GM23338 (cell line): Measurements from ENCODE around the gene SNX30.

Experiments
- CREB1 ChIP-seq: fragments of 250-450 bp; sonication (Bioruptor Pico); IDR thresholded peaks from 2 replicates; pipeline ENCODE4 v1.5.0; 2020; ENCODE audit warnings: low read depth, mild to moderate bottlenecking, moderate library complexity
- CTCF ChIP-seq, 2 experiments: fragments of 200-600 bp in 1 of 2; sonication (generic) in 1 of 2; conservative IDR thresholded peaks; 2 replicates each; pipeline versions ENCODE4 v1.5.1 to v1.6.1; 2016 to 2017; ENCODE audit warnings: antibody characterized with exemption in 2 of 2, low read depth in 2 of 2, mild to moderate bottlenecking in 2 of 2, moderate library complexity in 1 of 2
- EZH2 ChIP-seq: fragments of 200-600 bp; sonication (generic); IDR thresholded peaks from one replicate; pipeline ENCODE4 v1.8.0; 2017; ENCODE audit warnings: antibody characterized with exemption, mild to moderate bottlenecking, low read depth; ENCODE audit not compliant: unreplicated experiment
- EZH2phosphoT487 ChIP-seq: fragments of 200-600 bp; sonication (generic); IDR thresholded peaks from one replicate; pipeline ENCODE4 v1.8.1; 2018; ENCODE audit warnings: antibody characterized with exemption; ENCODE audit not compliant: unreplicated experiment
- POLR2AphosphoS5 ChIP-seq: IDR thresholded peaks from 2 replicates; pipeline ENCODE4 v1.6.1; 2016; ENCODE audit warnings: antibody characterized with exemption, low read depth
- REST ChIP-seq: IDR thresholded peaks from one replicate; pipeline ENCODE4 v1.6.1; 2018; ENCODE audit warnings: antibody characterized with exemption; ENCODE audit not compliant: unreplicated experiment
- STAT1 ChIP-seq: IDR thresholded peaks from one replicate; pipeline ENCODE4 v1.6.1; 2016; ENCODE audit warnings: antibody characterized with exemption; ENCODE audit not compliant: unreplicated experiment
- ZNF331 ChIP-seq: fragments of 250-450 bp; sonication (Bioruptor Pico); IDR thresholded peaks from 2 replicates; pipeline ENCODE4 v1.5.0; 2020; ENCODE audit warnings: low read depth, mild to moderate bottlenecking, moderate library complexity
- ZNF462 ChIP-seq: fragments of 250-450 bp; sonication (Bioruptor Pico); IDR thresholded peaks from 2 replicates; pipeline ENCODE4 v1.5.0; 2020; ENCODE audit warnings: mild to moderate bottlenecking, moderate library complexity

GRCh38 chr9:112884721-112885120 is 134.2 kb downstream of the SNX30 start:
- TF ChIP-seq EZH2 = no peak
- TF ChIP-seq EZH2phosphoT487 = no peak
- no peak for TF ChIP-seq CTCF (conservative IDR thresholded peaks at IDR 0.05; ENCODE audit: low read depth in 2 of 2)
- TF ChIP-seq REST = no peak
- TF ChIP-seq POLR2AphosphoS5 = no peak
- no peak for TF ChIP-seq CREB1 (CRISPR knock-in tag)
- no peak for TF ChIP-seq ZNF331 (CRISPR knock-in tag)
- no peak for TF ChIP-seq ZNF462 (CRISPR knock-in tag)
- no peak for TF ChIP-seq STAT1
